CD4-positive, alpha-beta T cell (primary cell): ENCODE data around the gene CFI. TPM values are rescaled to one million over a fixed set of nuclear protein-coding genes. Genes with fewer than 3 reads are reported as not detected.

ENCODE experiments used
- ATAC-seq: fragments of 200-7000 bp; cut with Tn5 transposase; one replicate; pipeline ENCODE4 v1.10.0; 2022; ENCODE audit warnings: mild to moderate bottlenecking; ENCODE audit not compliant: poor library complexity
- CTCF ChIA-PET: fragments of 350-600 bp; sonication (Branson Sonifier 250); formaldehyde crosslinking; loops from one replicate; lab custom pipeline; 2021; ENCODE audit warnings: antibody characterized with exemption, inconsistent platforms; lab: Charles Lee
- POLR2A ChIA-PET: fragments of 350-600 bp; sonication (Branson Sonifier 250); formaldehyde crosslinking; loops from one replicate; lab custom pipeline; 2021; ENCODE audit warnings: antibody characterized with exemption, inconsistent platforms; lab: Charles Lee
- DNase-seq, 14 experiments: peaks; one replicate each; pipeline ENCODE4 v3.0.0-alpha.2; 2013 to 2020; ENCODE audit warnings: mixed read lengths in 2 of 14
- H3K27ac ChIP-seq, 2 donors: one replicate each; pipeline versions ENCODE4 v1.5.1 to v1.7.0; 2013; ENCODE audit warnings: low read length in 2 of 2, low read depth in 1 of 2, mild to moderate bottlenecking in 1 of 2
- H3K27me3 ChIP-seq, 2 experiments: 1 replicate in 1 of 2; 2 replicates in 1 of 2; pipeline versions ENCODE4 v1.6.1 to v1.7.0; 2013; ENCODE audit warnings: low read length in 2 of 2, control low read depth in 1 of 2, mild to moderate bottlenecking in 1 of 2, moderate library complexity in 1 of 2; ENCODE audit not compliant: insufficient read depth in 2 of 2, control insufficient read depth in 1 of 2
- H3K36me3 ChIP-seq: one replicate; pipeline ENCODE4 v1.6.1; 2013; ENCODE audit warnings: low read length, control low read depth; ENCODE audit not compliant: insufficient read depth
- H3K4me1 ChIP-seq: one replicate; pipeline ENCODE4 v1.6.1; 2013; ENCODE audit warnings: low read length, control low read depth; ENCODE audit not compliant: insufficient read depth
- H3K4me3 ChIP-seq: one replicate; pipeline ENCODE4 v1.5.1; 2013; ENCODE audit warnings: mild to moderate bottlenecking, low read length, moderate library complexity
- H3K9me3 ChIP-seq, 2 experiments: 1 replicate in 1 of 2; 2 replicates in 1 of 2; pipeline versions ENCODE4 v1.6.1 to v1.7.0; 2013; ENCODE audit warnings: low read length in 2 of 2, mild to moderate bottlenecking in 2 of 2, control low read depth in 1 of 2, moderate library complexity in 1 of 2; ENCODE audit not compliant: control insufficient read depth in 1 of 2, insufficient read depth in 1 of 2
- H3K27ac Mint-ChIP-seq: one replicate; pipeline ENCODE4 v1.8.0; 2020; ENCODE audit warnings: mixed read lengths
- H3K27me3 Mint-ChIP-seq: one replicate; pipeline ENCODE4 v1.8.0; 2021; ENCODE audit warnings: mixed read lengths
- H3K36me3 Mint-ChIP-seq: one replicate; pipeline ENCODE4 v1.8.0; 2021; ENCODE audit warnings: low read depth, mixed read lengths
- H3K4me1 Mint-ChIP-seq: one replicate; pipeline ENCODE4 v1.8.0; 2021; ENCODE audit warnings: low read depth, mixed read lengths
- H3K4me3 Mint-ChIP-seq: one replicate; pipeline ENCODE4 v1.8.0; 2020; ENCODE audit warnings: mild to moderate bottlenecking, mixed read lengths
- H3K9me3 Mint-ChIP-seq: one replicate; pipeline ENCODE4 v1.8.0; 2020; ENCODE audit warnings: mixed read lengths
- CTCF ChIP-seq: fragments of 200-600 bp; IDR thresholded peaks from one replicate; pipeline ENCODE4 v1.8.0; 2022; ENCODE audit warnings: antibody characterized with exemption, mild to moderate bottlenecking
- intact Hi-C, 2 experiments: fragments of 100-400 bp; cut with DNase I in 1 of 2; cut with micrococcal nuclease in 1 of 2; formaldehyde crosslinking; loops; one replicate each; pipeline versions ENCODE4 v1.15.1 to v1.9.0; 2023 to 2025; cut with DNase I, micrococcal nuclease
- total RNA-seq, 174 experiments: library from RNA in 2 of 174; stranded (reverse) in 2 of 174; gene quantifications; one replicate each; pipeline ENCODE4 v1.2.3 and lab custom pipeline; 2021 to 2026

The CFI gene
- total RNA-seq, 2 experiments from 2014 or later: not detected

- Histone ChIP-seq H3K9me3 (no peaks in the 10 kb centered on the region), H3K27ac (no peak overlapping the region), H3K4me1 (peaks cover 7% of the 10 kb centered on the region), H3K36me3 (peaks cover 11% of the 10 kb centered on the region), H3K4me3 (no peak overlapping the region), H3K27me3 (no peaks in the 10 kb centered on the region)
- Mint-ChIP-seq H3K4me3 (no peak overlapping the region), H3K36me3 (peaks cover 29% of the 10 kb centered on the region), H3K27me3 (no peaks in the 10 kb centered on the region), H3K27ac (no peak overlapping the region), H3K4me1 (peaks cover 10% of the 10 kb centered on the region), H3K9me3 (no peaks in the 10 kb centered on the region)
- ATAC-seq: no peak
- CTCF ChIA-PET: no interaction called here
- POLR2A ChIA-PET: no interaction called here
- no peak for TF ChIP-seq CTCF
- DNase-seq: no peak
- intact Hi-C loops: loop anchor here in 1 of 2 experiments (10.0 kb wide), 1 partner anchor 106 kb away; the partner anchor contains the start of gene GAR1
Observed at GRCh38 chr4:109708435-109708834, 93.4 kb downstream of the CFI start.

GRCh38 chr4:109703664-109704361 is 98.0 kb downstream of the CFI start:
- DNase-seq (no peak), ATAC-seq (no peak)
- no peak for TF ChIP-seq CTCF
- POLR2A ChIA-PET: interaction anchor here (0.8 to 8.2 kb wide), 8 partner anchors 13 to 144 kb away, joined by 3 to 46 read pairs (median 5); partner anchors contain the start of gene MCUB
- intact Hi-C loops: loop anchor here (1.0 to 10.0 kb wide), 5 partner anchors 111 to 272 kb away; partner anchors contain the start of genes GAR1 (in 1 of the 2), MCUB (in 1 of the 2) and SEC24B (in 1 of the 2)
- peak overlapping the region; percentile 96 for H3K27ac Mint-ChIP-seq
- Histone ChIP-seq H3K9me3 (no peaks in the 10 kb centered on the region), H3K36me3 (no peaks in the 10 kb centered on the region), H3K4me1 (peaks cover 33% of the 10 kb centered on the region), H3K4me3 (peak overlapping the region; percentile 80), H3K27me3 (no peaks in the 10 kb centered on the region), H3K27ac (peak overlapping the region; percentile 32 to 42)
- peaks cover 32% of the 10 kb centered on the region for H3K36me3 Mint-ChIP-seq
- CTCF ChIA-PET: interaction anchor here (0.8 to 2.0 kb wide), 8 partner anchors 13 to 271 kb away, joined by 3 to 13 read pairs (median 3); partner anchors contain the start of gene PLA2G12A
- H3K9me3 Mint-ChIP-seq: no peaks in the 10 kb centered on the region
- H3K4me1 Mint-ChIP-seq: peaks cover 42% of the 10 kb centered on the region
- peak overlapping the region; percentile 97 for H3K4me3 Mint-ChIP-seq
- H3K27me3 Mint-ChIP-seq: no peaks in the 10 kb centered on the region

- no peaks in the 10 kb centered on the region for H3K27me3 Mint-ChIP-seq
- CTCF ChIA-PET: interaction anchor here (0.6 to 2.0 kb wide), 10 partner anchors 12 to 142 kb away, joined by 3 to 13 read pairs (median 3); partner anchors contain the start of gene PLA2G12A
- no peaks in the 10 kb centered on the region for H3K36me3 ChIP-seq
- no peaks in the 10 kb centered on the region for H3K9me3 Mint-ChIP-seq
- no peaks in the 10 kb centered on the region for H3K9me3 ChIP-seq
- ATAC-seq (peak; percentile 90), DNase-seq (peak; percentile 62 to 90 (median 73))
- peak within 1 kb of the TSS; percentile 97 for H3K4me3 Mint-ChIP-seq
- peak within 1 kb of the TSS; percentile 96 for H3K27ac Mint-ChIP-seq
- intact Hi-C loops: loop anchor here (1.0 to 10.0 kb wide), 6 partner anchors 112 to 271 kb away; partner anchors contain the start of genes GAR1 (in 1 of the 2), MCUB (in 1 of the 2) and SEC24B (in 1 of the 2)
- H3K27me3 ChIP-seq: no peaks in the 10 kb centered on the region
- peaks cover 33% of the 10 kb centered on the region for H3K4me1 ChIP-seq
- peak within 1 kb of the TSS; percentile 39 to 60 for H3K27ac ChIP-seq
- H3K36me3 Mint-ChIP-seq: peaks cover 36% of the 10 kb centered on the region
- peak within 1 kb of the TSS; percentile 80 for H3K4me3 ChIP-seq
- peaks cover 50% of the 10 kb centered on the region for H3K4me1 Mint-ChIP-seq
- POLR2A ChIA-PET: interaction anchor here (0.7 to 8.2 kb wide), 11 partner anchors 12 to 1983 kb away, joined by 3 to 46 read pairs (median 4); partner anchors contain the start of genes MCUB and PAPSS1
- TF ChIP-seq CTCF: peak; percentile 78
Observed at GRCh38 chr4:109702950-109703663, 98.7 kb downstream of the CFI start, which contains the start of gene CASP6. CASP6 (minus strand) TSS chr4:109703445; CDS start chr4:109703395, 50 bp downstream.
